Midbrain (tissue), 1 donor: ENCODE results near the gene MAN1A2.
"Not testable (repeated sequence)": the region's sequence is repeated elsewhere in the genome, so short reads cannot be mapped to it uniquely, and the experiment has no call there.

Experiments used
- DNase-seq: peaks from one replicate; lab custom pipeline; 2025; lab: John Stamatoyannopoulos, UW

Gene MAN1A2

DNA sequence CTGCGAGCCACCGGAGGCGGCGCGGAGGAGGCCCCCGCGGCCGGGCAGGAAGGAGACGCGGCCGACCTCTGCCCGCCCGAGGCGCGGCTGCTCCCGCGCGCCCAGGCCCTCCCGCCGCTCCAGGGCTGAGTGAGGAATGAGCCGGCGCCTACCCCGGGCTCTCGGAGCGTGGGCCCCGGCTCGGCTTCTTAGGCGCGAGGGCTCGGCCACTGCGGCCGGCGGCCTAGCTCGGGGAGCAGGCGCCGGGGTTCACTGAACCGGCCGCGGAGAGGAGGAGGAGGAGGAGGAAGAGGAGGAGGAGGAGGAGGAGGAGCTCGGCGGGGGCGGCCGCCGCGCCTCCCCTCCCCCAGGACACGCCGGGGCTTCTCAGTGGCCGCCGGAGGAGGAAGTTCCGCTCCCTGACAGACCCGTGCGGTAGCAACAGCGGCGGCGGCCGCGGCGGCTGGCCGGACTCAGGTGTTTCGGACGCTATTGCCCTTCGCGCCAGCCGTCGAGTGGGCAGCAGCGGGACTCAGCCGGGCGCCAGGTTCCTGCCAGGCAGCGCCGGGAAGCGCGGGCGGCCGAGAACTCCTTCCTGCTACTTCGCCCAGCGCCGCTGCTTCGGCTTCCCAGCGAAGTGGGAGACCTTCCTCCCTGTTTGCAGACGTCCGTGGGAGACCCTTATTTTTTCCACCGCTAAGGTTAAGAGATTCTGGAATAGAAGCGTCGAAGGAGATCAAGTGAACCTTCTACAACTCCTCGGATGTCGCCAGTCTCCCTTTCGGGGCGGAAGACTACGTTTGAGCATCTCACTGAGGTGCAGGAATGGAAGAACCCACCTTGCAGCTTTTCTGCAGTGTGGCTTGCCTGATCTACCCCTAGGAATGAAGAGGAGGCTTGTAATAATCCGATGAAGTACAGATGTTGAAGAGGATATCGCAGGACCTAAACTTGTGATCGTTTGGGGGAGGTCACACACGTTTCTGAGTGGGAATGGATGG is at the start of gene MAN1A2:
Gene MAN1A2 (plus strand): TSS at position 404 of the 980 bp plus-strand sequence. CDS start 735 bp downstream, outside the sequence.
- DNase-seq = peak; percentile 83

DNA sequence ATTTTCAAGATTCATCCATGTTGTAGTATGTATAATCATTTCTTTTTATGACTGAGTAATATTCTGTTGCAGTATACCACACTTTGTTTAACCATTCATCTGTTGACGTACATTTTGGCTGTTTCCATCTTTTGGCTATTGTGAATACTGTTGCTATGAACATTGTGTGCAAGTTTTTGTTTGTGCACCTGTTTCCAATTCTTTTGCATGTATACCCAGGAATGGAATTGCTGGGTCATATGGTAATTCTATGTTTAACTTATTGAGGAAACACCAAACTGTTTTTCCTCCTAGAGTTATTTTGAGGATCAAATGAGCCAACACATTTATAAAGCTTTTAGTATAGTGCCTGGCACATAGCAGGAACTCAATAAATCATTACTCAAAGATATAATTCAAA is 49.2 kb upstream of the MAN1A2 start:
- DNase-seq = no peak

GRCh38 chr1:117318426-117318825 is 48.8 kb upstream of the MAN1A2 start:
- no peak for DNase-seq

DNA sequence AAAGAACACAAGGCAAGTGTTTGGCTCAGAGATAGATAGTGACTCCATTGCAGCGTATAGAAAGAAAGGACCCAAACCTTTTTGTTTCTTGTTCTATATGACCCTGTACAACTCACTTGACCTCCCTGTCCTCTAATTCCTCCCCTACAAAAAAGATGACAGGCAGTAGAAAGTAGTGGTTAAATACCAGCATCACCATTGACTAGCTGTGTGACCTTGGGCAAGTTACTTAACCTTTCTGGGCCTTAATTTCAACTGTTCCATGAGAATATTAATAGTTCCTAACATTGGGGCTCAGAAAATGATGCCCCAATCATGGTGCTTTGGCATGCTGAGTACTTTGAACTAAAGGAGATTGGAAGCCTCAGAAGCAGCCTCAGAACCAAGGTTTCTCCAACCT is 46.7 kb upstream of the MAN1A2 start:
- no peak for DNase-seq

- no peak for DNase-seq
Observed at GRCh38 chr1:117321680-117322609, 45.3 kb upstream of the MAN1A2 start.

- DNase-seq = no peak
Observed at GRCh38 chr1:117324357-117324756, 42.9 kb upstream of the MAN1A2 start.

DNA sequence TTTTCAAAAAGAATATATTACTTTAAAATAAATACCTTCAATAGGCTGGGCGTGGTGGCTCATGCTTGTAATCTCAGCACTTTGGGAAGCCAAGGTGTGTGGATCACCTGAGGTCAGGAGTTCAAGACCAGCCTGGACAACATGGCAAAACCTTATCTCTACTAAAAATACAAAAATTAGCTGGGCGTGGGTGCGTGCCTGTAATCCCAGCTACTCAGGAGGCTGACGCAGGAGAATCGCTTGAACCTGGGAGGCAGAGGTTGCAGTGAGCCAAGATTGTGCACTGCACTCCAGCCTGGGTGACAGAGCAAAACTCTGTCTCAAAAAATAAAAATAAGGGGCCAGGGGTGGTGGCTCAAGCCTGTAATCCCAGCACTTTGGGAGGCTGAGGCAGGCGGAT is 41.2 kb upstream of the MAN1A2 start:
- not testable (repeated sequence) for DNase-seq

GRCh38 chr1:117327011-117327410 is 40.2 kb upstream of the MAN1A2 start:
- no peak for DNase-seq

DNA sequence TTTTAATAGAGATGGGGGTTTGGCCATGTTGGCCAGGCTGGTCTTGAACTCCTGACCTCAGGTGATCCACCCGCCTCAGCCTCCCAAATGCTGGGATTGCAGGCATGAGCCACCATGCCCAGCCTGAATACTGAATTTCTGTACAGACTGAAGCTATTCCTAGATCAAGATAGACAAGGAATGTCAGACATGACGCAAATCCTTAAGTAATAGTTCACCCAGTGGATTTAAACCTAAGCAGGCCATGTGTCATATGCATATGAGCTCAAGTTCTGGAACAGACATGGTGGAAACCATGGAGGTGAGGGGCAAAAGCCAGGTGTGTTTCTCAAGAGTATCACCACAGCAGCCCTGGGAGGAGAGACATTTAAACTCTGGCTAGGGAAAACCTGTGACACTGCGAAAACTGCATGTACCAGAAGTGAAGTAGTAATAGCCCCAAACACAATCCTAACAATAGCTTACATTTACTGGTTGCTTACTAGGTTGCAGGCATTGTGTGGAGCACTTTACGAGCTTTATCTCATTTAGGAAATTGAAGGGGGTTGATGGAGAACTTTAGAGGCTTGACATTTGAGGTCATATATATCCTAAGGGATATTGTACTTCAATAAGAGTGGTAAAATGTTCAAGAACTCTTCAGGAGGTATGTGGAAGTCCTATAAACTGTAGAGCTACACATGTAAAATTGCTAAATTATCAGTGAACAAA is 31.7 kb upstream of the MAN1A2 start:
- no peak for DNase-seq

DNA sequence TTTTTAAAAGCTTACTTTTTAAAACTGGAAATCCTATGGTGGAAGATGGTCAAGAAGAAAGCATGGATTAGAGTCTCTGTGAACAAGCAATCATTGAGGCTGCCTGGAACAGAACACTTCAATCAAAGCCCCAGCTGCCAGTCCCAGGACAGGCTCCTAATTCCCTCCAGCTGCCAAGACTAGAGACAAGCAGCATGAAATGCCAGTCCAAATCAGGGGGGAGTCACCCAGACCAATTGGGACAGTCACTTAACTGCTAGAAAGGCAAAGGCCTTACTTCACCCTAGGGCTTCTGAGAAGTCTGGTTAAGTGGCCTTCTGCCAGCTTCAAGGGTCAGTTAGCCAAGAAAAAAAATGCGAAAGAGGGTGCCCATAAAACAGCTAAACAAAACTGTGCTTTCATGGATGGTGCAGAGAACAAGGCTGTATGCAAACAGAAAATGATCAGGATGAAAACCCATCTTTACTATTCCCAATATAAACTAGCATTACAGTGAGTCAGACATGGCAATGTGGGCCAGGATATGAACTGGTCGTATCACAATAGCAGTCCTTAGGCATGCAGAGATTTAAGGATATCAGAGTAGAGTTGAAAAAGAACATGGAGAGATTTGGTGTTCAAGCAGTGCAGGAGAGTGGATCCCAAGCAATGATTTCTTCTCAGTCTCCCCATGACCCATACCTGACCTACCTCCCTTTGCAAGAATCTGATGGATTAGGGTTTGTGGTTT is 31.0 kb upstream of the MAN1A2 start:
- DNase-seq = peak; percentile 21

- no peak for DNase-seq
Observed at GRCh38 chr1:117339866-117340700, 27.2 kb upstream of the MAN1A2 start.

DNA sequence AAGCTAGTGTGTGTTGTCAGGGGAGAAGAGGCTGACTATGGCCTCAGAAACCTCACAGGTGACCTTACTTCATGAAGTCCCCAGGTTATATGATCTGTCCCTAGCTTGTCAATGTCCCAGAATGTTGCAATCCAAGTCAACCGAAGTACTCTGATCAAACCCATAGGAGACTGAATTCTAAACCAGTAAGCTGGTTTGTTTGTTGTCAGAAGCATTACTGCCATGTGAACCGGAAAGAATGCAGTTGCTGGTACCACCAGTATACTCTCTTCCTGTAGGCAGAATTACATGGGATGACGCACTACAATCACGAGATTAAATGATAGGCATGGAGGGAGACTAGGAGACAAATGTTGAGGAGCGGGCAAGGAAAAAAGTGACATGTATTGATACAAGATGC is 26.1 kb upstream of the MAN1A2 start:
- no peak for DNase-seq

DNA sequence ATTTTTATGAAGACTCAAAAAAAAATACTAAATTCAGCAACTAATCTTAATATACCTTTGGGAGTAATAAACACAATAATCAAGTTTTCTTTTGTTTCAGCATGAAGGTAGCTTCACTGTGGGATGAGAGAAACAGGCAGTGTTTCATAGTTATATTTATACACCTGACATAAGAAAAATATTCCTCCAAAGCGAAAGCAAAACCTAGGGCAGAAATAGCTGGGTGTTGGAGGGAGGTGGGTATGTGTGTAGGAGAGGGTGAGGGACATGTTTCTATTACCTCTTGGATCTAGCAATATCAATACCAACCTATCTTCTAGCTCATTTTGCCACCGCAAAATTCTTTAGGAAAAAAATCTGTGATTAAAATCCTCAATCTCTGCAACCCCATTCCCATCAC is 24.9 kb upstream of the MAN1A2 start:
- DNase-seq = no peak

DNA sequence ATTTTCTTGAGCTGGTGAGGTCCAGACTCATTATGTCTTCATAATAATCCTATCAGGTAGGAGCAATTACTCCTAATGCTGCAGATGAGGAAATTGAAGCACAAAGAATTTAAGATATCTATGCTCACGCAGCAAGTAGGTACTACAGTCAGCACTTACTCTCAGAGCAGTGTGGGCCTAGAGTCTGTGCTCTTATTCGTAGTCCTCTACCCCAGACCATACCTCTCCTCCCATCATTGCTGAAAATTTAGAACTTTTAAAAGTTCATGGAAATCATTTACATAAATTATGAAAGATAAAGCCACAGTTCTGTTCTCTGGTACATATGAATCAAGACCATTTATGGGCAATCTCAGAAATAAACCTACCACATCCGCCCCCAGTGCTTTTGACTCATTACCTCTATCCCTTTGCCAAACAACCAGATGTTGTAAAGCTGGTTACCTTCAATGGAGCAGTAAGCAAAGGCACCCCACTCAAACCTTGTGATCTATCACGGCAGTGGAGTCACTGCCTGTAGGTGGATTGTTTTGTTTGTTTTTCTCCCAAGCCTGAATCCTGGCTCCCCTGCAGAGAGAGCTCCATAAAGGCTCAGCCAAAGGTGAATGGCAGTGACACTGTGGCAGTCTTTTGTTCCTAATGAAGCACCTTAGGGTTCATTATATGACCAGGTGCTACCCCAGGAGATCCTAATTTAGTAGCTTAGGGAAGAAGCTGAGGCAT is 20.9 kb upstream of the MAN1A2 start:
- no peak for DNase-seq

DNA sequence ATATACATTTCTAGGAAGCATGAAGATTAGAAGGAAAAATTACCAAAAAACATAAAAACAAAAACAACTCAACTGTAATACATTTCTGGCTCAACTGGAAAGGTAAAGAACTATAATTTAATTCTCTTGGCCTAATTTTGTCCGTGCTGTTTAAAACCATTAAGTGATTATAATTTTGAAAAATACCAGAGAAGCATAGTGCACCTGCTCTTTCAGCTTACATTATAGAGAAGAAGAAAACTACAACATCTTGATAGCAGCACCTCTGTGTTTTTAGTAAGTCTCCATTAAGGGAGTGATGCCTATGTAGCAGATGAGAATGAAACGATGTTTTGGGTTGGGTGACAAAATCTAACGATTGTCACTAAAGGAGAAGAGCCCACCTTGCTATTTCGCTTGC is 19.3 kb upstream of the MAN1A2 start:
- no peak for DNase-seq

DNA sequence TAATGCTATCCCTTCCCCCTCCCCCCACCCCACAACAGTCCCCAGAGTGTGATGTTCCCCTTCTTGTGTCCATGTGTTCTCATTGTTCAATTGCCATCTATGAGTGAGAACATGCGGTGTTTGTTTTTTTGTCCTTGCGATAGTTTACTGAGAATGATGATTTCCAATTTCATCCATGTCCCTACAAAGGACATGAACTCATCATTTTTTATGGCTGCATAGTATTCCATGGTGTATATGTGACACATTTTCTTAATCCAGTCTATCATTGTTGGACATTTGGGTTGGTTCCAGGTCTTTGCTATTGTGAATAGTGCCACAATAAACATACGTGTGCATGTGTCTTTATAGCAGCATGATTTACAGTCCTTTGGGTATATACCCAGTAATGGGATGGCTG is 14.6 kb upstream of the MAN1A2 start:
- not testable (repeated sequence) for DNase-seq

GRCh38 chr1:117357833-117358603 is 9.2 kb upstream of the MAN1A2 start:
- not testable (repeated sequence) for DNase-seq

- not testable (repeated sequence) for DNase-seq
Observed at GRCh38 chr1:117358604-117358887, 8.7 kb upstream of the MAN1A2 start.
